Measurements from ENCODE around the gene IRF6.

DNA sequence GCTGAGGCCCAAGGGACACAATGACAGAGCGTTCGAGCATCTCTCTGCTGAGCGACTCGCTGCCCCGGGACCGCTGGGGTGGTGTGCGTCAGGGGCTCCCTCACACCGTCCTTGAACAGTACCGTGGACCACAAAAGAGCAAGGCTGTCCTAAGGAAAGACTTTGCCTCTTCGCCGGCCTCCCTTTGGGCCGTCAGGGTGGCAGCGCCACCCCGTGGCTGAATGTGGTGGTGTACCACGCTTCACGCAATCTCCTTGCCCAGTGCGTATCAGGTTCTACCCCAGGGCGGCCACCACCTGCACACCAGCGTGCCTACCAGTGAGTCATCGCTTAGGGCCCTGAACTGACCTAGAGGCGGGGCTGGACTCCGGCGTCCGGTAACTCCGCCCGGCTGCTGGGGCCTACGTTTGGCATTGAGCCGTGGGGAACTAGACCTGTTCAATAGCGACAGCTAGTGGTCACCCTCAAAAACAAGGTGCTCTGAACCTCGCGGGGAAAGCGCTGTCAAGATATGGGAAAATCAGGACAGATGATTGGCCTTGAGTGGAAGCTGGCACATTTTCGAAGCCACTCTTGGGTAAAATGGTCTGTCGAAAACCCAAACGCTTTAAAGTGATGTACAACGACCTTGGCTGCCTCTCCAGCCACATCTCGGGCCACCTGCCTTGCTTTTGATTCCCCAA is 58.2 kb downstream of the IRF6 start:
- TF ChIP-seq RAD21 (IDR thresholded peaks at IDR 0.05; ENCODE audit: low read length) = no peak
- TF ChIP-seq, protein P1, sequence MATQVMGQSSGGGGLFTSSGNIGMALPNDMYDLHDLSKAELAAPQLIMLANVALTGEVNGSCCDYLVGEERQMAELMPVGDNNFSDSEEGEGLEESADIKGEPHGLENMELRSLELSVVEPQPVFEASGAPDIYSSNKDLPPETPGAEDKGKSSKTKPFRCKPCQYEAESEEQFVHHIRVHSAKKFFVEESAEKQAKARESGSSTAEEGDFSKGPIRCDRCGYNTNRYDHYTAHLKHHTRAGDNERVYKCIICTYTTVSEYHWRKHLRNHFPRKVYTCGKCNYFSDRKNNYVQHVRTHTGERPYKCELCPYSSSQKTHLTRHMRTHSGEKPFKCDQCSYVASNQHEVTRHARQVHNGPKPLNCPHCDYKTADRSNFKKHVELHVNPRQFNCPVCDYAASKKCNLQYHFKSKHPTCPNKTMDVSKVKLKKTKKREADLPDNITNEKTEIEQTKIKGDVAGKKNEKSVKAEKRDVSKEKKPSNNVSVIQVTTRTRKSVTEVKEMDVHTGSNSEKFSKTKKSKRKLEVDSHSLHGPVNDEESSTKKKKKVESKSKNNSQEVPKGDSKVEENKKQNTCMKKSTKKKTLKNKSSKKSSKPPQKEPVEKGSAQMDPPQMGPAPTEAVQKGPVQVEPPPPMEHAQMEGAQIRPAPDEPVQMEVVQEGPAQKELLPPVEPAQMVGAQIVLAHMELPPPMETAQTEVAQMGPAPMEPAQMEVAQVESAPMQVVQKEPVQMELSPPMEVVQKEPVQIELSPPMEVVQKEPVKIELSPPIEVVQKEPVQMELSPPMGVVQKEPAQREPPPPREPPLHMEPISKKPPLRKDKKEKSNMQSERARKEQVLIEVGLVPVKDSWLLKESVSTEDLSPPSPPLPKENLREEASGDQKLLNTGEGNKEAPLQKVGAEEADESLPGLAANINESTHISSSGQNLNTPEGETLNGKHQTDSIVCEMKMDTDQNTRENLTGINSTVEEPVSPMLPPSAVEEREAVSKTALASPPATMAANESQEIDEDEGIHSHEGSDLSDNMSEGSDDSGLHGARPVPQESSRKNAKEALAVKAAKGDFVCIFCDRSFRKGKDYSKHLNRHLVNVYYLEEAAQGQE (IDR thresholded peaks at IDR 0.05; ENCODE audit: low read depth, low read length) = no peak
- TF ChIP-seq, protein P2, sequence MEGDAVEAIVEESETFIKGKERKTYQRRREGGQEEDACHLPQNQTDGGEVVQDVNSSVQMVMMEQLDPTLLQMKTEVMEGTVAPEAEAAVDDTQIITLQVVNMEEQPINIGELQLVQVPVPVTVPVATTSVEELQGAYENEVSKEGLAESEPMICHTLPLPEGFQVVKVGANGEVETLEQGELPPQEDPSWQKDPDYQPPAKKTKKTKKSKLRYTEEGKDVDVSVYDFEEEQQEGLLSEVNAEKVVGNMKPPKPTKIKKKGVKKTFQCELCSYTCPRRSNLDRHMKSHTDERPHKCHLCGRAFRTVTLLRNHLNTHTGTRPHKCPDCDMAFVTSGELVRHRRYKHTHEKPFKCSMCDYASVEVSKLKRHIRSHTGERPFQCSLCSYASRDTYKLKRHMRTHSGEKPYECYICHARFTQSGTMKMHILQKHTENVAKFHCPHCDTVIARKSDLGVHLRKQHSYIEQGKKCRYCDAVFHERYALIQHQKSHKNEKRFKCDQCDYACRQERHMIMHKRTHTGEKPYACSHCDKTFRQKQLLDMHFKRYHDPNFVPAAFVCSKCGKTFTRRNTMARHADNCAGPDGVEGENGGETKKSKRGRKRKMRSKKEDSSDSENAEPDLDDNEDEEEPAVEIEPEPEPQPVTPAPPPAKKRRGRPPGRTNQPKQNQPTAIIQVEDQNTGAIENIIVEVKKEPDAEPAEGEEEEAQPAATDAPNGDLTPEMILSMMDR (IDR thresholded peaks at IDR 0.05) = peak; percentile 39
- no peak for TF ChIP-seq FOXJ3 (CRISPR knock-in tag; IDR thresholded peaks at IDR 0.05)
- no peak for TF ChIP-seq CHD2 (IDR thresholded peaks at IDR 0.05; ENCODE audit: low read length, partially characterized antibody)
- TF ChIP-seq POLR2AphosphoS5 (IDR thresholded peaks at IDR 0.05; ENCODE audit: low read depth, low read length) = no peak
